Calu3 (cell line): ENCODE data around the gene IQCN. TPM values are rescaled to one million over a fixed set of nuclear protein-coding genes. Genes with fewer than 3 reads are reported as not detected.

Experiments used
- BruUV-seq: library from RNA; stranded (reverse); fragments of 400-500 nt; replicated peaks from 2 replicates; lab custom pipeline; 2021; lab: Mats Ljungman, UMichigan
- CTCF ChIA-PET: fragments of 300-600 bp; sonication (Branson Sonifier 250); formaldehyde crosslinking; loops from one replicate; lab custom pipeline; 2022; ENCODE audit warnings: antibody characterized with exemption; lab: Charles Lee
- DNase-seq: peaks from one replicate; pipeline ENCODE4 v3.0.0; 2022
- H3K27ac Mint-ChIP-seq: one replicate; pipeline ENCODE4 v1.8.0; 2022; ENCODE audit warnings: mixed read lengths; ENCODE audit not compliant: unreplicated experiment
- H3K27me3 Mint-ChIP-seq: one replicate; pipeline ENCODE4 v1.8.0; 2022; ENCODE audit warnings: mixed read lengths; ENCODE audit not compliant: unreplicated experiment
- H3K36me3 Mint-ChIP-seq: one replicate; pipeline ENCODE4 v1.8.0; 2022; ENCODE audit warnings: mild to moderate bottlenecking, moderate library complexity, mixed read lengths; ENCODE audit not compliant: insufficient read depth, unreplicated experiment
- H3K4me1 Mint-ChIP-seq: one replicate; pipeline ENCODE4 v1.8.0; 2022; ENCODE audit warnings: mild to moderate bottlenecking, low read depth, mixed read lengths; ENCODE audit not compliant: unreplicated experiment
- H3K4me3 Mint-ChIP-seq: one replicate; pipeline ENCODE4 v1.8.0; 2022; ENCODE audit warnings: mild to moderate bottlenecking, low read depth, moderate library complexity, mixed read lengths; ENCODE audit not compliant: unreplicated experiment
- H3K9me3 Mint-ChIP-seq: one replicate; pipeline ENCODE4 v1.8.0; 2022; ENCODE audit warnings: low read depth, mixed read lengths; ENCODE audit not compliant: unreplicated experiment
- CTCF ChIP-seq: fragments of 200-600 bp; IDR thresholded peaks from one replicate; pipeline ENCODE4 v1.8.0; 2022; ENCODE audit warnings: antibody characterized with exemption; ENCODE audit not compliant: unreplicated experiment
- intact Hi-C: fragments of 100-400 bp; cut with micrococcal nuclease; formaldehyde crosslinking; loops from one replicate; pipeline ENCODE4 v1.10.0; 2022; ENCODE audit not compliant: unreplicated experiment
- total RNA-seq: library from RNA; stranded (reverse); gene quantifications from 2 replicates; pipeline ENCODE4 v1.2.3, GENCODE V29; 2022

The IQCN gene
- total RNA-seq, 1 experiment from 2014 or later = 1.6 TPM

GRCh38 chr19:18313398-18313797, 39.1 kb upstream of the IQCN start:
- Mint-ChIP-seq H3K4me1 (no peaks in the 10 kb centered on the region), H3K9me3 (no peaks in the 10 kb centered on the region), H3K36me3 (peaks cover 19% of the 10 kb centered on the region), H3K27ac (no peak overlapping the region), H3K4me3 (no peak overlapping the region), H3K27me3 (no peaks in the 10 kb centered on the region)
- BruUV-seq = no TSS peak
- DNase-seq = no peak
- intact Hi-C loops = no loop called here
- no peak for TF ChIP-seq CTCF
- CTCF ChIA-PET = no interaction called here

GRCh38 chr19:18312092-18312534, 37.9 kb upstream of the IQCN start:
- no peak for DNase-seq
- Mint-ChIP-seq H3K4me1 (no peaks in the 10 kb centered on the region), H3K4me3 (no peak overlapping the region), H3K27ac (no peak overlapping the region), H3K27me3 (no peaks in the 10 kb centered on the region), H3K36me3 (peaks cover 19% of the 10 kb centered on the region), H3K9me3 (no peaks in the 10 kb centered on the region)
- intact Hi-C loops = no loop called here
- TF ChIP-seq CTCF = no peak
- BruUV-seq = no TSS peak
- CTCF ChIA-PET = no interaction called here

- Mint-ChIP-seq H3K27me3 (no peaks in the 10 kb centered on the region), H3K36me3 (peaks cover 19% of the 10 kb centered on the region), H3K4me1 (no peaks in the 10 kb centered on the region), H3K27ac (no peak overlapping the region), H3K4me3 (no peak overlapping the region), H3K9me3 (no peaks in the 10 kb centered on the region)
- no TSS peak for BruUV-seq
- intact Hi-C loops = no loop called here
- CTCF ChIA-PET = no interaction called here
- no peak for DNase-seq
- TF ChIP-seq CTCF = no peak
Observed at GRCh38 chr19:18311502-18312091, 37.3 kb upstream of the IQCN start.

GRCh38 chr19:18310966-18311365, 36.7 kb upstream of the IQCN start:
- DNase-seq = no peak
- Mint-ChIP-seq H3K27ac (no peak overlapping the region), H3K36me3 (peaks cover 20% of the 10 kb centered on the region), H3K9me3 (no peaks in the 10 kb centered on the region), H3K4me1 (no peaks in the 10 kb centered on the region), H3K4me3 (no peak overlapping the region), H3K27me3 (no peaks in the 10 kb centered on the region)
- no TSS peak for BruUV-seq
- CTCF ChIA-PET = no interaction called here
- intact Hi-C loops = no loop called here
- TF ChIP-seq CTCF = no peak
